ENCODE measurements around the gene SDHB.

The SDHB gene

DNA sequence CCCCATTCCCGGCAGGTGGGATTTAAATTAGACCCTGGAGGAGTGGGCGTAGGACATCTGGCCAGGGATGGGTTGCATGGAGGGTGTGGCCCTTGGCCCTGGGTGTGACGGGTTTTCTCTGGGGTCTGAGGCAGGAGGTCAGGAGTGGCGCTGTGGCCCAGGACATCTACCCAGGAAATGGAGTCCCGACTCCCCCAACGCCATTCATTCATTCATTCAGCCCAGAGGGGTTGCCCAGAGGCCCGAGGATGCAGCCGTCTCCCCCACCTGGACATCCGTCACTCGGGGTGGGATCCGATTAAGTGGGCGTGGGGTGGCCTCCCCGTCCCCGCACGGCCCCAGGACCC lies 42.8 kb downstream of the SDHB start:
- DNase-seq, result no peak

DNA sequence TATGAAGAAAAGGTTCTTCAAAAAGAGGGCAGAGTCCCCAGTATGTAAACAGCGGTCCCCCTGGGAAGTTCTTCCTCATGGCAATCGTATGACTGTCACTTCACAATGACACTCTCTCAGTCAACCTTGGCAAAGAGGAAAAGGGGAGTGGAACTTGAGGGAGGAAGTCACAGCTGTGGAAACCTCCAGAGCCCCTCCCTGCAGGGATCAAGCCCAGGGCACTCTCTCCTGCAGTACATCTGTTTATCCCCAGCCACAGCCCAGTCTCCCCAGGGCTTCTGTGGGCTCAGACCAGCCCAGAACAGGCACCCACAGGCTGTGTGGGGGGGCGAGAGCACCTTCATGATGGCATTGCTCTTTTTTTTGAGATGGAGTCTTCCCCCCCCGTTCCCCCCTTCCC lies 44.1 kb downstream of the SDHB start:
- no peak for DNase-seq

DNA sequence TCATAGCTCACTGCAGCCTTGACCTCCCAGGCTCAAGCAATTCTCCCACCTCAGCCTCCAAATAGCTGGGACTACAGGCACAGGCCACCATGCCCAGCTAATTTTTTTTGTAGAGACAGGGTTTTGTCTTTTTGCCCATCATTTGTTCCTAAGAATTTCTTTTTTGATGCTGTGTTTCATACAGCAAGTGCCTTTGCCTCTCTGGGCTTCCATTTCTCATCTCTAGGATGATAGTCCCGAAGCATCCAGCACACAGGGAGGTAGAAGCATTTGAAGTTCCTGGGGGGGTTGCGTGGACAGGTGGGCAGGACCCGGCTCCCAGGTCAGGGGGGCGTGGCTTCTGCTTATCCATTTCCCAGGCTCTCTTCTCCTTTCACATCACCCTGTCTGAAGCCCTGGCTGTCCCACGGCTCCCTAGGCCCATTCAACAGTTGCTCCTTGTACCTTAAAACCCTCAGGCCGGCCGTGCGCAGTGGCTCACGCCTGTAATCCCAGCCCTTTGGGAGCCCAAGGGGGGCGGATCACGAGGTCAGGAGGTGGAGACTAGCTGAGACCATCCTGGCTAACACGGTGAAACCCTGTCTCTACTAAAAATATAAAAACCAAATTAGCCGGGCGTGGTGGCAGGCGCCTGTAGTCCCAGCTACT lies 45.5 kb downstream of the SDHB start:
- no peak for DNase-seq

DNA sequence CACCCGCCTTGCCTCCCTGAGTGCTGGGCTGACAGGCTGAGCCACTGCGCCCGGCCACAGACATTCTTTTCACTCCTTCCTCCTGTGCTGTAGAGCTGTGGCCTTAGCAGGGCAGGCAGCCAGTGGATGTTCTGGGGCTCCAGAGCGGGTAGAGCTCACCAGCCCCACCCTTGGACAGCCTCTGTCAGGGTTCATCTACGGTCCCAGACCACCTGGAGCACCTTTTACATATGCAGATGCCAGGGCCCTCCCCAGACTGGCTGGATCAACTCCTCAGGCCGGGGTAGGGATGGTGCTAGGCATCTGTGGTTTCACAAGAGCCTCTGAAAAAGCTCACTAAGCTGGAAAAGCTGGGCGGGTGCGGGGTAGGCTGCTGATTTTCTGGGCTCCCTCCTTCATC lies 46.7 kb downstream of the SDHB start:
- DNase-seq, result no peak

DNA sequence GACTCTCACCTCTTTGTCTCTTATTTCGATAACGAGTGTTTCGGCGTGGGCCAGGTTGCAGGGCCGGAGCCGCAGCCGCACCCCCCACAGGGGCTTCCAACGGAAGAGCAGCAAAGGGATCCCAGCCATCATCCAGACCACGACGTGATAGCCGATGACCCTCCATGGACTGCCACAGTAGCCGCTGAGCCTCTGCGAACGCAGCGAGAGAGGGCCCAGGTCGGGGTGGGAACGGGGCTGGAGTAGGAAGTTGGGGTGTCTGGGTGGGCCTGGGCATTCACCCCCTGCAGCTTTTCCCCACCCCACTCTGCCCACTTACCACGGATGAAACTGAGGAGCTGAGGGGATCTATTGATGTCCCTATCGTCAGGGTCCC lies 48.5 kb downstream of the SDHB start:
- DNase-seq, result no peak

DNA sequence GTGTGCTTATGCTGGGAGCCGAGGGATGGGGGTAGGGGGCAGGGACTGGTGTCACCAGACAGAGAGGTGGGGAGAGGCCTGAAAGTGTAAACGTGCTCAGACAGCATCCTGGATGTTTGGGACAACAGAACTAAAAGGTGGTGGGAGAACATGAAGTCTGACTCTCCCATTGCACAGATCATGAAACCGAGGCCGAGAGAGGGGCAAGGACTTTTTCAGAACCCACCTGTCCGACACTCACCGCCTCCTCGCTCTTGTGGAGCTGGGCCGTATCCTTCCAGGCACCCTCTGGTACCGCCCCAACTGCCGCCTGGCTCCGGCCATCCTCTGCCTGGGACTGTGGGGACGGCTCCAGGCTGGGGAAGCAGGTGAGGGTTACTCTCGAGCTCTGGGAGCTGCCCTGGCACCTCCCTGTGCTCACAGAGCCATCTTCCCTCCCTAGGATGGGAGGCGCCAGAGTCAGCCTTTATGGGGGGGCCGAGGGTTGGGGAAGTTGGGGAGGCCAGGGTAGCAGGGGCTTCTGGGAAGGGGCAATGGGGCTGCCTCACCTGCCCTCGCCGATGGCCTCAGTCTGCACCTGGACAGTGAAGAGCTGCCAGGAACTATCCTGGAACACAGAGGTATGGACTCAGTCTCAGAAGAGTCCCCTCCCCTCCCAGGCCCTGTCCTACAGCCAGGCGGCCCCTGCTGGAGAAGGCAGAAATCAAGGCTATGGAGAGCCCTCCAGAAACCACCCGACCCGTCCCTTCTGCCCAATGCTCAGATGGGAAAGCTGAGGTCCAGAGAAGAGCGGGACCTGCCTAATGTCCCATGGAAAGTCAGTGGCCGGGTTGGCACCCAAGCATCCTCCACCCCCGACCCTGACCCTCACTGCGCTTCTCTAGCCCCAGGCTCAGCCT lies 49.1 kb downstream of the SDHB start:
- DNase-seq, result no peak

DNA sequence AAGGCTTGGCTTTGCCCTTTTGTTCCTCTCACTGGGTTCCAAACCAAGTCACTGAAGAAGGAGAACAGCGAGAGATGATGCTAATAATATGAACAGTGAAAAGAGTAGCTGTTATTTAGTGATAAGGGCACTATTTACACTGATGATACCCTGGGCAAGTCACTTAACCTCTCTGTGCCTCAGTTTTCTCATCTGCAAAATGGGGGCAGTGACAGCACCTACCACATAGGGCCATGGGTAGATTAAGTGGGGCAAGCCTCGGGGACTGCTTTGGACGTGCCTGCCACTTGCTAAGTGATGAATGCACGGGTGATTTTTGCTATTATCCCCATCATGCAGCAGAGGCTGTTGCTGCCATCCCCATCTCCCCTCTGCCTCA lies 51.3 kb downstream of the SDHB start:
- DNase-seq, result no peak

DNA sequence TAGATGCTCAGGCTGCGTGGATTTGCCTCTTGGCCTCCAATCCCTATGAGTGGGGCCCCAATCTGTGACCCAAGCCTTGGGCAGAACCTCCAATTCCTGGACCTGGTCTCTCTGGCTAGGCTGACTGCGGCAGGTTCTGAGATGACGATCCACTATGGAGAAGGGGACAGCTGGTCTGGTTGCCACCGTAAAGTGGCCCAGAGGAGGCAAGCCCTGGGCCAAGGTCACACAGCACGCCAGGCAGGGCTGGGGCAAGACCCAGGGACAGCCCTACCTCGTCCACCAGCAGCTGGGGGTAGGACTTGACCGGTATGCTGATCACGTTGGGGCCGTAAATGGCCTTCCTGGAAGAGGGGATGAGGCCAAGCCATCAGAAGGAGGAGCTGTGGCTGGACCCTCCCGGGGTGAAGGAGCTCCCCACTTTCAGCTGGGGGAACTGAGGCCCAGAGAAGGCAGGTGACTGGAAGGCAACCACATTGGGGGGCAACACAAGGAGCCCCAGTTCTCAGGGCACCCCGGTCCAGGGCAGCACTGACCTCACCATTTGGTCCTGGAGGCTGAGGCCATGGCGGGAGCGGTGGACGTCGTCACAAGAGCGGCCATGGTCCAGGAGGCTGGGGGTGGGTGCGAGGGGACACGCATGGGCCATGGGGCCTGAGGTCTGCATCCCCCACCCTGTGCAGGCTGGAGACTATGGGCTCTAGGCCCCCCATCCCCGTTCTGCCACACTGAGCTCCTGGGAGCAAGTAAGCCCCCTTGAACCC lies 51.9 kb downstream of the SDHB start:
- no peak for DNase-seq

DNA sequence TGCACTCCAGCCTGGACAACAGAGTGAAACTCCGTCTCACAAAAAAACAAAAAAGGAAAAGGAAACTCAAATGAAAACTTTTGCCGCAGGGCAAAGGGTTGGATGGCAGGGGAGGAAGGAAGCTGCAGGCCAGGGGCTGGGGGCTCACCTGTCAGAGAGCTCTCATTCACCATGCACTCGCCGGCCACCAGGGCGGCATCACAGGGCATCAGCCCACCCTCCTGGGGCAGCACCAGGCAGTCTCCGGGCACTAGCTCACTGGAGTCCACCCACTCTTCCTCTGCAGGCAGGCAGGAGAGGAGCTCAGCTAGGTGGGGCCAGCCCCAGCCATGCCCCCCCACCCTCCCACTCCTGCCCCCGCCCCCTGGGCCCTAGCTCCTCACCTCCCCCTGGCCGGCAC lies 54.0 kb downstream of the SDHB start:
- no peak for DNase-seq

DNA sequence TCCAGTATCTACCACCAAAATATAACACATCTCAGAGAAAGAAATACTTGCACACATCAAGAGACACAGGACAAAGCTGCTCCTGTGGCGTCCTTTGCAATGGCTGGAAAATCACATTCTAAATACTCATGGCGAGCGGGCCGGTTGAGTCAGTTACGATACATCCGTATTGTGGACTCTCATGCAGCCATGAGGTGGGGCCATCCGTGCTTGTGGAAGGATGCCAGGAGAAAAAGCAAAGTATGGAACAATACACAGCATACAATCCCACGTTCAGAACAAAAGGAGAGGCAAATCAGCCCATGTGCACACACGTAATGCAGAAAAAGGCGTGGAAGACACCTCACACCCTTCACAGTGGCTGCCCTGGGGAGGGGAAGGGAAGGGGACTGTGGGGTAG lies 55.2 kb downstream of the SDHB start:
- no peak for DNase-seq

DNA sequence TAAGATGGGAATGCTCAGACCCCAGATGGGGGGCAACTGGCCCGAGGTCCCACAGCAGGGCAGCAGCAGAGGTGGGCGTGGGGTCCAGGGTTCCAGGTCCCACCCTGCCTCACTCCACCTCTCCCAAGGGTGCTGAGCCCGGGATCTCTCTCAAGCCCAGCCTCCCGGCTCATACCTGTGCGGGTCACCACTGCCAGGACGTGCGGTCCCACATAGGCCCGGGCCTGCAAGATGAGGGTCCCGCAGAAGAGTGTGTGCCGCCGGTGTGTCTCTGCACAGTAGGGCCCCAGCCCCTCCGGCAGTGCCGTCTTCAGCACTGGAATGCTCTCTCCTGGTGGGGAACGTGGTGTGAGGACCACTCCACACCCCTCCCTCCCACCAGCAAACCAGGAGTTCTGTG lies 57.0 kb downstream of the SDHB start:
- no peak for DNase-seq

DNA sequence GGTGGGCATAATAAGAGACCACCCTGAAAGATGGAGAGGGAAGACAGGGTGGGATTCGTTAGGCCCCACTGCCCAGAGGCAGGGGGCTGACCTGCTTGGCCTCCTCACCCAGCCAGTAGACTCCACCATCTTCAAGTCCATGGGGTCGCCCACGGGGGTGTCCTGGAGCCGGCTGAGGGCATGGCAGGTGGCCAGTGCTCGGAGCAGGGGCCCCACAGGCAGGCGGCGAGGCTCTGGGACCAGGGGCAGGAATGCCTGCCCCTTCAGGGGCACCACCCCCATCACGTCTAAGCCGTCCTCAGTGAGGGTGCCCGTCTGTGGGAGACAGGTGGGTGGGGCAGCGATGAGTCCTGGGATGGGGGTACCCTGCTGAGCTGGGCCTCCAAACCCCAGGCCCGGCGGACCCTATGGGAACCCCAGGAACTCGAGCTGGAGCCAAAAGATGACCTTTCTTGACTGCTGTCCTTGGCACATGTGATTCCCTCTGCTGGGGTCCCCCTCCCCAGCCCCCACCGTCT lies 60.3 kb downstream of the SDHB start:
- no peak for DNase-seq

DNA sequence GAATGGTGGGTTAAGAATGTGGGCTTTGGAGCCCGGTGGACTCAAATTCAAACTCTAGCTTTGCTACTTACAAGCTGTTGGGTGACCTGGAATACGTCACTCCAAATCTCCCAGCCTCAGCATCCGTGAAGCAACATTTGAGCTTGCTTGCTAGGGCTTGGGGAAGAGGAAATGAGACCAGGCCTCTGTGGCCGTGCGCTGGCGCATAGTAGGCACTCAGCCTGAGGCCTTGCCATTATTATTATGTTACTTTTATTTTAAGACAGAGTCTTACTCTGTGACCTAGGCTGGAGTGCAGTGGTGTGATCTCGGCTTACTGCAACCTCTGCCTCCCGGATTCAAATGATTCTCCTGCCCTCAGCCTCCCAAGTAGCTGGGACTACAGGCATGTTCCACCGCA lies 61.2 kb downstream of the SDHB start:
- no peak for DNase-seq

DNA sequence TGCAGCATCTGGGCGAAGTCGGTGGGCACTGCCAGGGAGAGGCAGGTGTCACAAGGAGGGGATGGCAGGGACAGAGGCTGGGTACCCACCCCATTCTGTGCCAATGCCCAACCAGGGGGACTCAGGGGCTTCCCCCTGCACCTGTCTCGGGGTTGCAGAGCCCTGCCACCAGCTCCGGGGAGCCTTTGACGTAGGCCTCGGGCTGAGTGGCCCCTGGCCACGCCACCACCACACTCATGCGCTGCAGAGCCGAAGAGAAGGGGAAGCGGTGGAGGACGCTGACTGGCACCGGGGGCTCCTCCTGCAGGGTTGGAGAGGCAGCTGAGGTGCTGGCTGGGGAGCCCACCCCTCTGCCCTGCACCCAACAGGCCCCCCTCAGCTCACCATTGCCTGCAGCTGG lies 61.7 kb downstream of the SDHB start:
- no peak for DNase-seq

DNA sequence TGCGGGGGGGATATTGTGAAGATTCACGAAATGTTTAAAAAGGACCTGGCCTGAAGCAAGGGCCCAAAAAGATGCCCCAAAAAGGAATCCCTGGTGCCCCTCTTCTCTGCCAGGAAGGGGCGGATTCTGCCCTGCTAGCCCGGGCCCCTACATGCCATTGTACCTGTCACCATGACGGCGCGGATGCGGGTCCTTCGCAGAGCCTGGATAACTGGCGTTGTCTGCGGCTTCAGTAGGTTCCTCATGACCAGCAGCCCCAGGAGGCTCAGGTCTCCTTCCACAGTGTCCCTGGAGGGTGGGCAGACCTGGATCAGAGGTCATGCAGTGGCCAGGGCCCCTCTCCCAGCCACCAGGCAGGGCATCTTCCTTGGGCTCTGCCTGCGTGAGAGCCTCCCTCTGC lies 62.3 kb downstream of the SDHB start:
- DNase-seq, result no peak

DNA sequence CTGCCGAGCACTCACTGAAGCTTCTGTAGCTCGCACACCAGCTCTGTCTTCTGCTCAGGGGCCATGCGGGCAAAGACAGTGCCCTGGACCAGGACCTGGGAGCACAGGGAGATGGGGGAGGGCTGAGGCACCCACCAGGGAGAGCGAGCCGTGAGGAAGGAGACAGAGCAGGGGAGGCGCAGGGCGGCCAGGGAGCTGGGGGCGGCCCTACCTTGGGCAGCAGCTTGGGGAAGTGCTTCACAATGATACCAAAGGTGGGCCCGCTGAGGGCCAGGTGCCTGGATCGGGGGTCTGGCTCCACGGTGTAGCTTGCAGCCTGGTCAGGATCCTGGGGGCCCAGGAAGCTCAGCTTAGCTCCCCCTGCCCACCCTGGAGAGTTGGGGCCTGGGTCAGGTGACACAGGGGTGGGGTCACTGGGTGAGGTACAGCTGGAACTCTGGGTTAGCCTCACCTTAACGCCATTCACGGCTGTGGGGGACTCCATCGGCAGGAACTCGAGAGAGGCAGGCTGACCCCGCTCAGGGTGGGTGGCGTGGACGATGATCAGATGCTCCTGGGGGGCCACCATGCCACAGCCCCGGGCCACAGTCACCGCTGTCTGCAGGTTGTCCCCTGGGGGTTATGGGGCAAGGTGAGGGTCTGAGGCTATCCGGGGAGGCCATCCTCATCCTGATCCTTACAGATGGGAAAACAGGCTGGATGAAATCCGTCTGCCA lies 64.0 kb downstream of the SDHB start:
- no peak for DNase-seq

DNA sequence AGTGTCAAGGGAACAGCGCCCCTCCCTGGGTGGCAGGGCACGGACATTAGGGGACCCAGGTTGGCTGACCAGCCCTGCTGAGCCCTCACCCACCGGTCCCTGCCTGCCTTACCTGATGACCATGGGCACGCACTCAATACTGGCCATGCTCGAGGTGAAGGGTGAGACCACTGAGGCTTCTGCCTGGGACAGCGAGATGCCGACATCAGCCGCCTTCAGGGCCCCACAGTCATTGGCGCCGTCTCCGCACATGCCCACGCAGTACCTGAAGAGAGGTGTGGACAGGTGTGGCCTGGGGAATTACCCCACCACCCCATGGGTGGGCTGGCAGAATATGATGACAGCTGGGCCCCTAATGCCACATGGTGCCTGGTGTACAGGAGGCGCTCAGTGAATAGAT lies 65.6 kb downstream of the SDHB start:
- no peak for DNase-seq

DNA sequence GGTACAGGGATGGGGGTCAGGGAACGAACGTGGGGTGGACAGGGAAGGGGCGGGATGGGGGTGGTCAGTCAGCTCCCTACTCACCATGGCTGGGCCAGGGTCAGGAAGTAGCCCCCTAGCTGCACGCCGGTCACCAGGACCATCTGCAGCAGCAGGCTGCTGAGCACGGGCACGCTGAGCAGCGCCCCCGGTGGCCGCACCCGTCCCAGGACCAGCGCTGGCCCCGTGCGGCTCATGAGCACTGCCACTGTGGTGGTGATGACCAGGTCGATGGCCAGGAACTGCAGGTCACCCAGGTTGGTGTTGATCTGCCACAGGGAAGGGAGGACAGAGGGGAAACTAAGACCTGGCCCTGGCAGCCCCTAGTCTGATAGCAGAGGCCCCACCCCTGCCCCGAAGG lies 66.9 kb downstream of the SDHB start:
- no peak for DNase-seq

DNA sequence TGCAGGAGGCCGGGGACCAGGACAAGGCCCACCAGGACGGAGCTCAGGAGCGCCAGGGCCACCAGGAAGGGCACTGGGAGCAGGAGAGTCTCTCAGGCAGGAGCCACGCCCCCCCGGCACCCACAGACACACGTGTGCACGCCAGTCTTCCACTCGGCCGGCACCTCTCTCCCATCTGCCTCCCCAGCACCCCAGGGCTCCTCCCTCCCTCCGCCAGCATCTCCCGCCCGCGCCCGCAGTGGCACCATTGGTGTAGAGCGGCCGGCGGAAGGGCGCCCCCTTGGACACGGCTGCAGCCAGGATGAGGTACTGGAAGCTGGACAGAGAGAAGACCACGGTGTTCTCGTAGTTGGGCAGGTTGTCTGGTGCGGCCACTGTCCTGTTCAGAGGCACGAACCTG lies 67.3 kb downstream of the SDHB start:
- DNase-seq, result no peak

DNA sequence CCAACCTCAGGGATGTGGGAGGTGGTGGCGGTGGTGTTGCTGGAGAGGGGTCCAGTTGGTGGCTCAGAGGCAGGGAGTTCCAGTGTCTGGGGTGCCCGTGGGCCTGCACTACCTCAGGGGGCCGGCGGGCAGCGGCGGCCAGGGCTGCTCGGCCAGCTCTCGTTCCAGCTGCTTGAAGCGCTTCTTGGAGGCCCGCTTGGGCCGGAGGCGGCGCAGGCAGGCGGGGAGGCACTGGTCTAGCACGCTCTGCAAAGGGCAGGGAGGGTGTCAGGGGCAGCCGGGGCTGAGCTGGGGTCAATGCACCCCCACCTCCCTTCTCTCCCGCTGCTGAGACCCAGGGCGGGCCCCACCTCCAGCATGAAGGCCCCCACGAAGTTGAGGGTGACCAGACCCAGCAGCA lies 67.7 kb downstream of the SDHB start:
- DNase-seq, result no peak

DNA sequence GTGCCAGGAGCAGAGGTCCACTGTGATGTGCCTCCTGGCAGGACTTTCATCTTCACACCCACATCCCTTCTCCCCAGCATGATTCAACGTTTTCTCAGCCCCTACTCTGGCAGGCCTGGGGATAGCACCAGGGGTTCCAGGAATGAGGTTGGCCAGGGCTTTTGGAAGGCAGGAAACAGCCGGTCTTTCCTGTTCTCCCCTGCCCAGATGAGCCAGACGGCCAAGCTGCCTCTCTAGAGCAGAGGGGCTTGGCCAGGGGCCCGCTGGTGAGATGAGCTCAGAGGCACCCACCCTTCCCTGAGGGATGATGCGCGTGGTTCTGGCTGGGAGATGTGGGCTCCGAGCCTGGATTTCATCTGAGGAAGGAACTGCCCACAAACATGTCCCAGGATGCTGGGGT lies 69.1 kb downstream of the SDHB start:
- DNase-seq, result no peak

DNA sequence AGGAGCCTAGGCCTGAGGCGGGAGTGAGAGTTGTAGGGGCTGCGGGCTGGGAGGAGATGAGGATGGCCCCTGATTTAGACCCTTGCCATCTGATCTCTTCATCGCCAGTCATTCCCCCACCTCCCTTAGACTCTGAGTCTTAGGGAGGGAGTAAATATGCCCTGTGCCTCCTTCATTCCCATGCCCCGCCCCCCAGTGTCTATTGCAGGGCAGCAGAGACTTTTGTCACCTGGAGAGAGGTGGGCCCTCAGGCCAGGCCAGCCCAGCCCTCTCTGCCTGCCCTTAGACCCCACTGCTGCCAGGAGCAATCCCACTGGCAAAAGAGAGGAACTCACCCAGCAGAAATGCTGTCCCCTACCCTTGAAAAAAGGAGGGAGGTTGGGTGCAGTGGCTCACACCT lies 70.2 kb downstream of the SDHB start:
- DNase-seq, result no peak

DNA sequence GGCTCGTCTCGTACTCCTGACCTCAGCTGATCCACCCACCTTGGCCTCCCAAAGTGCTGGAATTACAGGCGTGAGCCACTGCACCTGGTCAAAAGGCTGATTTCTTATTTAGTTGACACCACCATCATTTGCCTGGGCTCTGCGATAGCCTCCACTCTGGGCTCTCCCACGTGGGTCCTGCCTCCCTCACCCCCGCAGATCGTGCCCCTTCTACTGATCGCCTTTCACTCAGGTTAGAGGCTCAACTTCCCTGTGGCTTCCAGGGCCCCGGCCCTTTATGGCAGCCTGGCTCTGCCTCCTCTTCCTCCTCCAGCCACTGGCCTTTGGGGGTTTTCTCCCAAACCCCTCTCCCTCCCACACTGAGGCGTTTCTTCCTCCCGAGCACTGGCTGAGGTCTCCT lies 70.9 kb downstream of the SDHB start:
- DNase-seq, result no peak

Measured in SW 1271 (cell line).